Lower leg skin (tissue), 4 donors: ENCODE results near the gene OR2Y1. TPM values are rescaled to one million over a fixed set of nuclear protein-coding genes. Genes with fewer than 3 reads are reported as not detected.

Source experiments
- total RNA-seq, 4 donors: library from RNA; depleted of rRNA; stranded (reverse); fragments of >200 nt; gene quantifications; one replicate each; pipeline ENCODE4 v1.1.0, GENCODE V29; 2016

OR2Y1 gene
- total RNA-seq, 4 donors from 2014 or later, result not detected

Other genes with a start within 250 kb of the OR2Y1 start
- gene CNOT6, start 245.7 kb downstream of the OR2Y1 start, total RNA-seq, result 10 to 100 TPM in 3 of 4 donors, 1 to 10 TPM in 1; 8.9 to 12.2 (median 11.2) TPM
- 1 to 10 TPM in 3 of 4 donors, not detected in 1; 2.6 to 3.5 (median 3.5) TPM for gene SCGB3A1, start 148.6 kb downstream of the OR2Y1 start, total RNA-seq
- gene FLT4, start 90.5 kb downstream of the OR2Y1 start, total RNA-seq, result 10 to 100 TPM in 1 of 4 donors, 1 to 10 TPM in 3; 2.1 to 11.6 (median 4.0) TPM
- gene MGAT1, start 62.7 kb upstream of the OR2Y1 start, total RNA-seq, result 100 to 1,000 TPM; 121 to 154 (median 138) TPM
- 10 to 100 TPM; 14.5 to 35.8 (median 31.1) TPM for gene ZFP62, start 121.2 kb upstream of the OR2Y1 start, total RNA-seq
- under 1 TPM in 2 of 4 donors, not detected in 2; 0.26 to 0.44 TPM for gene BTNL8, start 159.1 kb upstream of the OR2Y1 start, total RNA-seq
- gene BTNL3, start 248.8 kb upstream of the OR2Y1 start, total RNA-seq, result not detected